AML-193 (cell line): ENCODE data around the gene EEF1G.
"Not testable (repeated sequence)": the region's sequence is repeated elsewhere in the genome, so short reads cannot be mapped to it uniquely, and the experiment has no call there.

ENCODE experiments used
- DNase-seq, 2 experiments: peaks; one replicate each; lab custom pipeline; 2025; lab: John Stamatoyannopoulos, UW

The EEF1G gene

DNA sequence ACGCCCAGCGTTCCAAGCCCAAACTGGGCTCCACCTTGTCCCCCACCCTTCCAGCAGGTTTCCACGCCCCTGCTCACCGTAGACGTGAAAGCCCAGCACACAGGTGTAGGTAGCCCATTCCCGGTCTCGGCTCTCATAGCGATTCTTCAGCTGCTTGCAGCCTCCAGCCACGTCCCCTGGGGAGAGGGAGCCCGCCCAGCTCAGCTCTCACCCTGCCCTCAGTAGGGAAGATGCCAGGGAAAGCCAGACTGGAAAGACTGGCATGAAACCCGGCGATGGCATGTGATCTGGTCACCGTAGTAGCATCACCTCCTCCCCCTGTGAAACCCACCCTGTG, 29.3 kb upstream of the EEF1G start:
- DNase-seq: no peak

DNA sequence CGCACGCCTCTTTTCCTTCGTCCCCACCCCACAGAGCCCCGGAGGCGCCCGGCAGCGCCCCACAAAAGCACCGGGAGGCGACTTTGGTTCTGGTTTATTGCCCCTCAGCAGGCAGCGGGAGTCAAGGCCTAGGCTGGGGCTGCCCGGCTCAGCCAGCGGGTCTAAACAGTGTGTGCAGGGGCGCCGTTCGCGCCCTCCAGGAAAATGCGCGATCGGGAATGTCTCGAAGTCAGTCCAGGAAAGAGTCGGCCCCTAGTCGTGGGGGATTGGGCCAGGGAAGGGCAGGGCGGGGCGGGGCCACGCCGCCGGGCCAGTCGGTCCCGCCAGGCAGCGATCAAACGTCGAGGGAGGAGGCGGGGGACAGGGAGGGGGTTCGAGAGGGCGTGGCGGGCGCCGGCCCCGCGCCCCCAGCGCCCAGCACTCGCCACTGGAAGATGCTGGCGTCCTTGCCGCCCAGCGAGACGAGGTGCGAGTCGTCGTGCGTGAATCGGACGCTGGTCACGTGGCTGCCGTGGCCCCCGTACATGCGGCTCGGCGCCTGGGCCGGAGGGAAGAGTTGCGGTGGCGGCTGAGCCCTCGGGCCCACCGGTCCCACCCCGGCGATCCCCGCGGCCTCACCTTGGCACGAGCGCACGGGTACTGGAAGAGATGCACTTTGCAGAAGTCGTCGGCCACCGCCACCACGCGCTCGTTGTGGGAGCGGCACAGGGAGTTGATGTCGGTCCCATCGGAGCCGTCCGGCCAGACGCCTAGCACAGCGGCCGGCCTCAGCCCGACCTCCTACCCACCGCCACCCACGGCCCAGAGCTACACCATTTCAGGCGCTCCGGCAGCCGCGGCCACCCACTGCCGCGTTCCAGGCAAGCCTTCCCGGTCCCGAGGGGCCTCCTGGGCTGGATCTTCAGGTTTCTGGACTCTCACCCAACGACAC, 28.7 kb upstream of the EEF1G start:
- DNase-seq: no peak

- peak; percentile 95 to 96 for DNase-seq
These were observed 27.9 kb upstream of the EEF1G start, which contains the start of gene MTA2 for GRCh38 chr11:62601372-62602140. Gene MTA2 (minus strand): TSS chr11:62601865. CDS start chr11:62601450, 415 bp downstream.

DNA sequence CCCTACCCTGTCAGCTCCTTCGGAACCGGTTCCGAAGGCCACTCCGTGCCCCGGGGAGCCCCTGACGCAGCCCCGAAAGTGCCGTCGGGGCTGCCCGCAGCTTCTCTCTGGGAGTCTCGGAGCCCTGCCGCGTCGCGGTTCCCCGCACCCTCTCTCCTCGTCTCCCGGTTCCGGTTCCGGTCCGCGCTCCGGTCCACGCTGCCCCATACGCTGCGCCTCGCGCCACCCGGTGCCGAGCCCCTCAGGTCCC, 27.4 kb upstream of the EEF1G start:
- no peak for DNase-seq

DNA sequence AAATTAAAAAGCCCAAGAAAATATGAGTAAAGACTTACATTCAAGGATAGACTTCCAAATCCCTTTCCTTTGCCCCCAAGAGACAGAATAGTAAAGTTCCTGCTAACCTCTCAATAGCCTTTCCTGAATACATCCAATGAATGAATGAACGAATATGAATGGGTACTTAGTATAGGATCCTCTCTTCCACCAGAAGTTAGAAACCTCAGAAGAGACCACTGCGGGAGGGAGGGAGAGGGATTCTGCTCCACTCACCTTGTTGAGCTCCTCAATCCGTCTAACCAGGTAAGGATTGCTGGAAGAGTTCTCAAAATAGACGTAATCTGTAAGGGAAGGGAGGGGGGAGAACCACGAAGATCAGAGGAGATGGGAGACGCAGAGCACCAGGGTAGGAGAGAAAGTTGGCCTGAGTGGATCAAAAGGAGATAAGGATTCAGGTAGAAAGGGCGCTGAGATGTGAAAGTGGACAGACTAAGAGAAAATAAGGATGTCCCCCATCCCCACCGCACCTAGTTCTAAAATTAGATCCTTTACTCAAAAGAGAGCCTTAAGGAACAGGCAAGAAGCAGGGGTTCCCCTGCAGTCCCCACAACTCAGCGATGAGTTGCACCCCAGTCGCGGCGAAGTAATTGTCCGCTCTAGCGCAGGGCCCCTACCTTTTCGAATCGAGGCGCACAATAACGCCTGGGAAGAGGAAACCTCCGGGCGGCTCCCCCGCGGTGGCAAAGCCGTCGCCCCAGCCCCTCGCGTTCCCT, 26.9 kb upstream of the EEF1G start:
- no peak for DNase-seq

DNA sequence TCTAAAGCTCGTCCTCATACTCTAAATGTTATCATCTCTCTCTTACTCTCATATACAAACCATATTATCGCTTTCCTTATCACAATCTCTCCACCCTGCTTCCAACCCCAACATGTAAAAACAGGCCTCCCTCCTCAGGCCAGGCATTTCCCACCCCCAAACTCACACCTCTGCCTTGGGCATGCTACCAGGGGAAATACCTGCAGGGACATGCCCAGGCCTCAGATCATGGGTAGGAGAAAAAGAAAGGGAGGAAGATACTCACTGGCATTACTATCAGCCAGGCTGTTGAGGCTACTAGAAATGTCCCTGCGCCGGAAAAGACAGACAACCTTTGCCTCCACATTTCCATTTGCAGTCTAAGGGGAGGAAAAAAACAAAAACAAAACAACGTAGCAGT, 26.2 kb upstream of the EEF1G start:
- no peak for DNase-seq

- peak; percentile 89 for DNase-seq
These were observed 25.5 kb upstream of the EEF1G start for GRCh38 chr11:62599069-62599696.

GRCh38 chr11:62595124-62595523, 21.4 kb upstream of the EEF1G start:
- DNase-seq: no peak

- DNase-seq: peak; percentile 82 to 87
These were observed 19.8 kb upstream of the EEF1G start for GRCh38 chr11:62593434-62594044.

DNA sequence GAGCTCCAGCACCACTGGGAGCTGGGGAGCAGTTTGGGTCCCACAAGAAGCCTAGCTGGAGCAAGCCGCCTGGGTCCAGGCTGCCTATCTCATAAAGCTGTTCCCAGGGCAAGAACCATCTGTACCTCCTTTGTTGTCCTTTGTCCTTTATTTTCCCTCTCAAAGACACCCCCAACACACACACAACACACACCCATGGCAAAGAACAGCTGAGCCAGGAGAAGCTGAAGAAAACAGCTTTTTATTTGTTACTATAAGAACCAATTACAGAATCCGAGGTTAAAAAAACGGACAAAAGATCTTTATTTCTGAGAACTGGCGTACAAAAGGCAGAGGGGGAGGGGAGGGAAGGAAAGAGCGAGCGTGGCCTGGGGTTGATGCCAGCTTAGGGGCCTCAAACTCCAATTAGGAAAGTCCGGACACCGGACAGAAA, 19.3 kb upstream of the EEF1G start:
- no peak for DNase-seq

- no peak for DNase-seq
These were observed 18.6 kb upstream of the EEF1G start for GRCh38 chr11:62592146-62592815.

DNA sequence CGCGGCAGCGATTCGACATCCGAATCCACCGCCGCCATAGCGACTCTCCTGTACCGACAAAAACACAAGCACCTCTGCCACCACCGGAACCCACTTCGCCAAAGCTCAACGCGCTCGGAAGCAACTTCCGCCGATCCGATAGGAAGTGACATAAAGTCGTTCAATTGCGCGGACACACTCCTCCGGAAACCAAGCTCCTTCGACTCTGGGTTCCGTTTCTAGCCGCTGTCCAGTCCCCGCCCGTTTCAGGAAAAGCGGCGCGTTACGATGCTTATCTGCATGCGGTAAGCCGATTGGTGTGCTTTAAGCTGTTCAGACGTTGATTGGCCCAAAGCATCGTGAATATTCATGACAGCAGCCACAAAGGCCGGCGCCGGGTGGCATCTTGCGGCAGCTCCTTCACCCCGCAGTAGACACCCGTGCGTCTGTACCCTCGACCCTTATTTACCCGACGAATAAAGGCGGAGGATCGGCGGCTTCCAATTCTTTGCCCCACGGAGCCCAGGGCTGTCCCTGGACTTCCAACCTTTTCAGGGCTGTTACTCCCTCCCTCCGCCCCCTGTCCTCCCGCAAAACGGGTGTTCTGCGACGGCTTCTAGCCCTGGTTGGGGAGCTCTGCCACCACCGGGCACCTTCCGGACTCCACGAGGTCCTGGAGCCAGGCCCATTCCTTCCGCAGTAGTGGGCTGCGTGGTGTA, 17.9 kb upstream of the EEF1G start, which contains the start of gene TUT1:
Gene TUT1 (minus strand): TSS at position 76 of the 698 bp plus-strand sequence. CDS start 38 bp downstream, at position 38.
- peak; percentile 98 for DNase-seq

- peak in 1 of 2 experiments; percentile 20 for DNase-seq
These were observed 15.4 kb upstream of the EEF1G start for GRCh38 chr11:62588966-62589637.

- not testable (repeated sequence) for DNase-seq
These were observed 11.7 kb upstream of the EEF1G start for GRCh38 chr11:62585356-62585755.

DNA sequence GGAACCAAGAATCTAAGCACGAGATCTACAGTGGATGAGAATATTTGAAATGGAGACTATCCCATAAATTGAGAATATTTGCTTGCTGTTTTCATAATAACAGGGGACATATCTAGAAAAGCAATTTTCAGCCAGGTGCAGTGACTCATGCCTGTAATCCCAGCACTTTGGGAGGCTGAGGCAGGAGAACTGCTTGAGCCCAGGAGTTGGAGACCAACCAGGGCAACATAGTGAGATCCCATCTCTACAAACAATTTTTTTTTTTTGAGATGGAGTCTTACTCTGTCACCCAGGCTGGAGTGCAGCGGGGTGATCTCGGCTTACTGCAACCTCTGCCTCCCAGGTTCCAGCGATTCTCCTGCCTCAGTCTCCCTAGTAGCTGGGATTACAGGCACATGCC, 8.0 kb upstream of the EEF1G start:
- DNase-seq: not testable (repeated sequence)

- DNase-seq: no peak
These were observed 7.4 kb upstream of the EEF1G start for GRCh38 chr11:62580959-62581715.

- DNase-seq: no peak
These were observed 5.6 kb upstream of the EEF1G start for GRCh38 chr11:62579252-62579651.

DNA sequence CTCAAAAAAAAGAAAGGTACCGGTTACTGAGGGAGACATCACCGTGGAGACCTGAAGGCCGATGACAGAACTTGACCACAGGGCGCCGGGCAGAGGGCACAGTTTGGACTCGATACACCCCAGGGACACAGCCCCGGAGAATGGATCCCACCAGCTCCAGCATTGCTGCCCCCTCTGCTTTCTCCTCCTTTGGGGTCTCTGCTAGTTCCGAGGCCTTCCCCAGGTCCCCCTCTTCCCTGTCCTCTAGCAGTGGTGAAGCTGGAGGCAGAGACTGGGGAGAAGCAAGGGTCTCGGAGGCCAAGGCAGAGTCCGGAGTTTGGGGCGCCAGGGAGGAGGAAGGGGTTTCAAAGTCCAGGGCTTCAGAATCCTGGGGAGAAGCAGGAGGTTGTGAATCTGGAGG, 4.8 kb upstream of the EEF1G start:
- no peak for DNase-seq
